Measurements from ENCODE around the gene IP6K2.

DNA sequence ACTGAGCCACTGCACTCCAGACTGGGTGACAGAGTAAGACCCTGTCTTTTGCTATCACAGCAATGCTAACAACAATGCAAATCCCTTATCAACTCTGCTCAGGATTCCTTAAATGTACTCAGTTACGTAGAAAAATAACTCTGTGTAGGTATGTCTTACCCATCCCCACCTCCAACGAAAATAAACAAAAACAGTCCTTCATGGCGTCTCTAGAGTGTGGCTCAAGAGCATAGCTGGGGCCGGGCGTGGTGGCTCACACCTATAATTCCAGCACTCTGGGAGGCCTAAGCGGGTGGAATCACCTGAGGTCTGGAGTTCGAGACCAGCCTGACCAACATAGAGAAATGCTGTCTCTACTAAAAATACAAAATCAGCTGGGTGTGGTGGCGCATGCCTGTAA is 18.1 kb downstream of the IP6K2 start:
- TF ChIP-seq, protein P1, sequence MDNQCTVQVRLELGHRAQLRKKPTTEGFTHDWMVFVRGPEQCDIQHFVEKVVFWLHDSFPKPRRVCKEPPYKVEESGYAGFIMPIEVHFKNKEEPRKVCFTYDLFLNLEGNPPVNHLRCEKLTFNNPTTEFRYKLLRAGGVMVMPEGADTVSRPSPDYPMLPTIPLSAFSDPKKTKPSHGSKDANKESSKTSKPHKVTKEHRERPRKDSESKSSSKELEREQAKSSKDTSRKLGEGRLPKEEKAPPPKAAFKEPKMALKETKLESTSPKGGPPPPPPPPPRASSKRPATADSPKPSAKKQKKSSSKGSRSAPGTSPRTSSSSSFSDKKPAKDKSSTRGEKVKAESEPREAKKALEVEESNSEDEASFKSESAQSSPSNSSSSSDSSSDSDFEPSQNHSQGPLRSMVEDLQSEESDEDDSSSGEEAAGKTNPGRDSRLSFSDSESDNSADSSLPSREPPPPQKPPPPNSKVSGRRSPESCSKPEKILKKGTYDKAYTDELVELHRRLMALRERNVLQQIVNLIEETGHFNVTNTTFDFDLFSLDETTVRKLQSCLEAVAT (IDR thresholded peaks at IDR 0.05), result no peak
- no peak for TF ChIP-seq CTCF (IDR thresholded peaks at IDR 0.05 in 2 of 3, conservative IDR thresholded peaks at IDR 0.05 in 1 of 3; ENCODE audit: control insufficient read depth in 2 of 3, extremely low read depth in 1 of 3, insufficient read depth in 1 of 3, low read depth in 3 of 3, low read length in 3 of 3)

All from GM12878 (cell line).